GM12874 (cell line): ENCODE results near the gene FCER1G.
A peak's percentile ranks its signal among the peaks of the same experiment; 100 is the strongest.

Experiments used
- CTCF ChIP-seq: IDR thresholded peaks from 2 replicates; pipeline ENCODE4 v1.5.1; 2011; ENCODE audit warnings: low read depth, mild to moderate bottlenecking, control low read depth, low read length, moderate library complexity; ENCODE audit not compliant: insufficient read depth

FCER1G gene

GRCh38 chr1:161229896-161230295 is 14.8 kb downstream of the FCER1G start:
- 0 out of 2 replicates have a peak, but pooled peaks have one; percentile 21 for TF ChIP-seq CTCF

GRCh38 chr1:161230762-161231161 is 15.7 kb downstream of the FCER1G start:
- no peak for TF ChIP-seq CTCF

GRCh38 chr1:161233102-161233501 is 18.0 kb downstream of the FCER1G start:
- TF ChIP-seq CTCF: no peak

GRCh38 chr1:161235957-161236775 is 21.1 kb downstream of the FCER1G start:
- TF ChIP-seq CTCF: no peak

- no peak for TF ChIP-seq CTCF
These were observed 23.0 kb downstream of the FCER1G start, which contains the start of gene NR1I3 for GRCh38 chr1:161238039-161238473. NR1I3 (minus strand) TSS chr1:161238203; CDS start chr1:161236565, 1,638 bp downstream.

- no peak for TF ChIP-seq CTCF
These were observed 26.6 kb downstream of the FCER1G start for GRCh38 chr1:161241682-161242081.

- TF ChIP-seq CTCF: no peak
These were observed 27.2 kb downstream of the FCER1G start for GRCh38 chr1:161242313-161242712.
